Measurements from ENCODE around the gene BAIAP3. TPM values are rescaled to one million over a fixed set of nuclear protein-coding genes. Genes with fewer than 3 reads are reported as not detected.

BAIAP3 gene
- total and polyA plus RNA-seq, 2 experiments from 2014 or later, result 5.2 to 13.0 TPM

DNA sequence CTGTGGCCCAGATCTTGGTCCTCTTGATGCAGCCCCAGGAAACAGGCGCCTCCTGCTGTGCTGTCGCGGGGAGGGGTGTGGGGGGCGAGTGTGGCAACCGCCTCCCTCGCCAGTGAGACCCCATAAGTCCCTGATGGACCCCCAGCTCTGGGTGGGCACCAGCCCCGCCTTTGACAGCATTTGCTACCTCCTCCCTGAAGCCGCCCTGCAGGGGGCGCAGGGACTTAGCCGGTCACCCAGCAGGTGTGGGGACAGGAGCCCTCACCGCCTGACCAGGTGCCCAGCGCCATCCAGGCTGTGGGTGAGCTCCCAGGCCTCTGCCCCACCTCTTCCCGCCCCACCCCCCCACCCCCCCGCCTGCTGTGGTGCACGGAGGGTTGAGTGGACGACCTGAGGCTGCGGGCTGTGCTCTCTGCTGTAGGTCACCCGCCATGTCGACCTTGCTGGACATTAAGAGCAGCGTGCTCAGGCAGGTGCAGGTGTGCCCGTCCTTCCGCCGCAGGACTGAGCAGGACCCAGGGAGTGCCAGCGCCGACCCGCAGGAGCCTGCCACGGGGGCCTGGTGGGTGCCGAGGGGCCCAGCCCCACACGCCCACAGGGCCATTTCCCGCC is 4.8 kb downstream of the BAIAP3 start:
- H3K4me1 ChIP-seq (ENCODE audit: insufficient read depth), result no peaks in the 10 kb centered on the region; the same call in 1 of the 2 replicates
- ATAC-seq, result no peak
- peaks cover 5% of the 10 kb centered on the region; the same call in 2 of the 3 replicates for H3K4me1 Mint-ChIP-seq
- no peaks in the 10 kb centered on the region for H3K79me2 ChIP-seq (replicated peaks; ENCODE audit: insufficient read depth)
- H2AFZ ChIP-seq, result no peak overlapping the region
- no peaks in the 10 kb centered on the region; the same call in 1 of the 2 replicates for H4K20me1 ChIP-seq (replicated peaks; ENCODE audit: insufficient read depth)
- no peak overlapping the region for H3K4me3 ChIP-seq
- H3K9me2 ChIP-seq (ENCODE audit: insufficient read depth), result no peaks in the 10 kb centered on the region
- TF ChIP-seq, protein P1, sequence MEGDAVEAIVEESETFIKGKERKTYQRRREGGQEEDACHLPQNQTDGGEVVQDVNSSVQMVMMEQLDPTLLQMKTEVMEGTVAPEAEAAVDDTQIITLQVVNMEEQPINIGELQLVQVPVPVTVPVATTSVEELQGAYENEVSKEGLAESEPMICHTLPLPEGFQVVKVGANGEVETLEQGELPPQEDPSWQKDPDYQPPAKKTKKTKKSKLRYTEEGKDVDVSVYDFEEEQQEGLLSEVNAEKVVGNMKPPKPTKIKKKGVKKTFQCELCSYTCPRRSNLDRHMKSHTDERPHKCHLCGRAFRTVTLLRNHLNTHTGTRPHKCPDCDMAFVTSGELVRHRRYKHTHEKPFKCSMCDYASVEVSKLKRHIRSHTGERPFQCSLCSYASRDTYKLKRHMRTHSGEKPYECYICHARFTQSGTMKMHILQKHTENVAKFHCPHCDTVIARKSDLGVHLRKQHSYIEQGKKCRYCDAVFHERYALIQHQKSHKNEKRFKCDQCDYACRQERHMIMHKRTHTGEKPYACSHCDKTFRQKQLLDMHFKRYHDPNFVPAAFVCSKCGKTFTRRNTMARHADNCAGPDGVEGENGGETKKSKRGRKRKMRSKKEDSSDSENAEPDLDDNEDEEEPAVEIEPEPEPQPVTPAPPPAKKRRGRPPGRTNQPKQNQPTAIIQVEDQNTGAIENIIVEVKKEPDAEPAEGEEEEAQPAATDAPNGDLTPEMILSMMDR (conservative IDR thresholded peaks at IDR 0.05; ENCODE audit: low read depth in 2 of 2), result peak; percentile 31 to 63
- no peak for TF ChIP-seq STAT1 (IDR thresholded peaks at IDR 0.05; ENCODE audit: unreplicated experiment)
- no peak for TF ChIP-seq ZNF331 (CRISPR knock-in tag; IDR thresholded peaks at IDR 0.05; ENCODE audit: low read depth)
- no peak overlapping the region for H3K4me2 ChIP-seq
- no peak overlapping the region for H3K4me3 Mint-ChIP-seq
- H3K36me3 Mint-ChIP-seq (ENCODE audit: low read depth), result no peaks in the 10 kb centered on the region
- 0 out of 2 replicates have a peak, but pooled peaks cover 2% of the 10 kb centered on the region for H3F3A ChIP-seq (replicated peaks; ENCODE audit: low read depth)
- H3K9me3 Mint-ChIP-seq, result no peaks in the 10 kb centered on the region
- H3K27ac ChIP-seq (ENCODE audit: low read depth), result no peak overlapping the region
- DNase-seq (ENCODE audit: low spot score), result peak; percentile 67
- H3K36me3 ChIP-seq (ENCODE audit: insufficient read depth), result no peaks in the 10 kb centered on the region
- peaks cover 25% of the 10 kb centered on the region for H3K27me3 ChIP-seq (ENCODE audit: insufficient read depth)
- H3K27ac Mint-ChIP-seq, result no peak overlapping the region
- peaks cover 32% of the 10 kb centered on the region for H3K27me3 Mint-ChIP-seq (ENCODE audit: insufficient read depth, low read depth, poor library complexity)

DNA sequence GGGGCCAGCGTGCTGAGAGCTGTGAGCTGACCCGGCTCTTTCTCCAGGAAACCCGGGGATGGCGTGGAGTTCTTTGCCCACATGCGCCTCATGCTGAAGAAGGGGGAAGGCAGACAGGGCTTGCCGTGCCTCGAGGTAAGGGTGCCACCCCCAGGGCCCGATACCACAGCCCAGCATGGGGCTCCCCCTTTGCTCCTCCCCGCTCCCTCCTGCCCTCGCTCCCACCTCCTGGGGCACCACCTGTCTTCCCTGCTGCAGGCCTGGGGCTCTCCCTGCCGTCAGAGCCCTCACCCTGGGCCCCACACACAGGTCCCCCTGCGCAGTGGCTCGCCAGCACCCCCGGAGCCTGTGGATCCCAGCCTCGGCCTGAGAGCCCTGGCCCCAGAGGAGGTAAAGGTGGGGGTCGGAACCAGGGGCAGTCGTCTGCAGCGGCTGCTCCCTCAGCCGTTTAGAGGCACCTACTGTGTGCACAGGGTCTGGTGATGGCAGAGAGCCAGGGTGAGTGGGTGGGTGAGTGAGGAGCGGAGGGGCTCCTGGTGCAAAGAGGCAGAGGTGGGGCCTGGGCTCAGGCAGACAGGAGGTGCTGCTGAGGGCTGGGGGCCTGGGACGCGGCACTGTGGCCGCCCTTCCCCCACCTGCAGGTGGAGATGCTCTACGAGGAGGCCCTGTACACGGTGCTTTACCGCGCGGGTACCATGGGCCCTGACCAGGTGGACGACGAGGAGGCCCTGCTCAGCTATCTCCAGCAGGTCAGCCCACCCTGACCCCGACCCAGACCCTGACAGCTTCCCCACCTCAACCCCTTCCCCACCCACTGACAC is 5.6 kb downstream of the BAIAP3 start:
- Histone ChIP-seq H3K9me2 (ENCODE audit: insufficient read depth) (no peaks in the 10 kb centered on the region), H3K27ac (ENCODE audit: low read depth) (no peak overlapping the region), H4K20me1 (replicated peaks; ENCODE audit: insufficient read depth) (no peaks in the 10 kb centered on the region; the same call in 1 of the 2 replicates), H3F3A (replicated peaks; ENCODE audit: low read depth) (0 out of 2 replicates have a peak, but pooled peaks cover 2% of the 10 kb centered on the region), H3K27me3 (ENCODE audit: insufficient read depth) (peaks cover 19% of the 10 kb centered on the region), H3K4me2 (no peak overlapping the region), H3K36me3 (ENCODE audit: insufficient read depth) (no peaks in the 10 kb centered on the region), H3K4me3 (no peak overlapping the region), H2AFZ (no peak overlapping the region), H3K79me2 (replicated peaks; ENCODE audit: insufficient read depth) (no peaks in the 10 kb centered on the region), H3K4me1 (ENCODE audit: insufficient read depth) (no peaks in the 10 kb centered on the region; the same call in 1 of the 2 replicates)
- Mint-ChIP-seq H3K4me1 (peaks cover 8% of the 10 kb centered on the region; the same call in 2 of the 3 replicates), H3K27me3 (ENCODE audit: insufficient read depth, low read depth, poor library complexity) (peaks cover 38% of the 10 kb centered on the region), H3K36me3 (ENCODE audit: low read depth) (no peaks in the 10 kb centered on the region), H3K9me3 (no peaks in the 10 kb centered on the region), H3K27ac (no peak overlapping the region), H3K4me3 (no peak overlapping the region)
- ATAC-seq (no peak), DNase-seq (ENCODE audit: low spot score) (no peak)
- TF ChIP-seq POLR2AphosphoS5 (IDR thresholded peaks at IDR 0.05; ENCODE audit: low read depth) (no peak), ZNF114 (CRISPR knock-in tag; IDR thresholded peaks at IDR 0.05) (no peak), EZH2phosphoT487 (IDR thresholded peaks at IDR 0.05; ENCODE audit: unreplicated experiment) (no peak), ZNF331 (CRISPR knock-in tag; IDR thresholded peaks at IDR 0.05; ENCODE audit: low read depth) (no peak), JUNB (IDR thresholded peaks at IDR 0.05; ENCODE audit: unreplicated experiment) (no peak), NANOG (IDR thresholded peaks at IDR 0.05; ENCODE audit: borderline replicate concordance) (no peak)
- TF ChIP-seq, protein P1 (conservative IDR thresholded peaks at IDR 0.05; ENCODE audit: low read depth in 2 of 2), result no peak
- TF ChIP-seq, protein P2, sequence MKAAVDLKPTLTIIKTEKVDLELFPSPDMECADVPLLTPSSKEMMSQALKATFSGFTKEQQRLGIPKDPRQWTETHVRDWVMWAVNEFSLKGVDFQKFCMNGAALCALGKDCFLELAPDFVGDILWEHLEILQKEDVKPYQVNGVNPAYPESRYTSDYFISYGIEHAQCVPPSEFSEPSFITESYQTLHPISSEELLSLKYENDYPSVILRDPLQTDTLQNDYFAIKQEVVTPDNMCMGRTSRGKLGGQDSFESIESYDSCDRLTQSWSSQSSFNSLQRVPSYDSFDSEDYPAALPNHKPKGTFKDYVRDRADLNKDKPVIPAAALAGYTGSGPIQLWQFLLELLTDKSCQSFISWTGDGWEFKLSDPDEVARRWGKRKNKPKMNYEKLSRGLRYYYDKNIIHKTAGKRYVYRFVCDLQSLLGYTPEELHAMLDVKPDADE (IDR thresholded peaks at IDR 0.05), result no peak

All from GM23338 (cell line).